Measurements from ENCODE around the gene SESN2. TPM values are rescaled to one million over a fixed set of nuclear protein-coding genes. Genes with fewer than 3 reads are reported as not detected.
A peak's percentile ranks its signal among the peaks of the same experiment; 100 is the strongest.

Gene SESN2
- polyA plus RNA-seq, 2 of the 4 experiments (the other 2 are of a cell fraction): 5.2 to 16.6 TPM

- H3K27ac ChIP-seq: no peak overlapping the region
- DNase-seq (ENCODE audit: low read depth in 1 of 2, low spot score in 1 of 2) (no peak), ATAC-seq (no peak), FAIRE-seq (no peak)
- H3K9me3 ChIP-seq: no peaks in the 10 kb centered on the region
- no peak overlapping the region for H3K4me2 ChIP-seq
- WGBS (ENCODE audit: missing lambda C conversion rate): 38% methylated on average over 2 of the region's 2 CpGs
- H3K4me1 ChIP-seq: no peaks in the 10 kb centered on the region
- POLR2A ChIA-PET: interaction anchor here (1.1 kb wide), 1 partner anchor 43 kb away, joined by 3 read pairs; the partner anchor contains the start of gene MED18
- TF ChIP-seq EHMT2 (IDR thresholded peaks at IDR 0.05; ENCODE audit: low read depth): no peak
- H3K4me3 ChIP-seq: no peak overlapping the region
- CTCF ChIA-PET: interaction anchor here (0.6 to 0.9 kb wide), 4 partner anchors 24 to 390 kb away, joined by 3 to 4 read pairs (median 3); no protein-coding TSS in a partner anchor
These were observed 26.8 kb downstream of the SESN2 start for GRCh38 chr1:28286111-28286510.

- 0 out of 6 replicates have a peak, but pooled peaks of 1 of the 2 experiments have one; percentile 30 for ATAC-seq
- H3K9me3 ChIP-seq: no peaks in the 10 kb centered on the region
- TF ChIP-seq CEBPB (IDR thresholded peaks at IDR 0.05): no peak
- TF ChIP-seq, protein P1, sequence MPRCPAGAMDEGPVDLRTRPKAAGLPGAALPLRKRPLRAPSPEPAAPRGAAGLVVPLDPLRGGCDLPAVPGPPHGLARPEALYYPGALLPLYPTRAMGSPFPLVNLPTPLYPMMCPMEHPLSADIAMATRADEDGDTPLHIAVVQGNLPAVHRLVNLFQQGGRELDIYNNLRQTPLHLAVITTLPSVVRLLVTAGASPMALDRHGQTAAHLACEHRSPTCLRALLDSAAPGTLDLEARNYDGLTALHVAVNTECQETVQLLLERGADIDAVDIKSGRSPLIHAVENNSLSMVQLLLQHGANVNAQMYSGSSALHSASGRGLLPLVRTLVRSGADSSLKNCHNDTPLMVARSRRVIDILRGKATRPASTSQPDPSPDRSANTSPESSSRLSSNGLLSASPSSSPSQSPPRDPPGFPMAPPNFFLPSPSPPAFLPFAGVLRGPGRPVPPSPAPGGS (IDR thresholded peaks at IDR 0.05): no peak
- TF ChIP-seq NFE2L2 (conservative IDR thresholded peaks at IDR 0.05; ENCODE audit: low read length): no peak
- no peak for TF ChIP-seq ZC3H11A (IDR thresholded peaks at IDR 0.05)
- TF ChIP-seq NPAS2 (CRISPR knock-in tag; IDR thresholded peaks at IDR 0.05; ENCODE audit: borderline replicate concordance): no peak
- TF ChIP-seq HOXB5 (CRISPR knock-in tag; IDR thresholded peaks at IDR 0.05): no peak
- TF ChIP-seq FOXS1 (CRISPR knock-in tag; IDR thresholded peaks at IDR 0.05): no peak
- no peak for TF ChIP-seq CTCF (IDR thresholded peaks at IDR 0.05)
- TF ChIP-seq EP300 (IDR thresholded peaks at IDR 0.05): no peak
- H3K4me3 ChIP-seq: no peak overlapping the region
- H3K4me1 ChIP-seq: no peaks in the 10 kb centered on the region
- WGBS (ENCODE audit: missing lambda C conversion rate): 88% methylated on average over 8 of the region's 8 CpGs
- no peak for FAIRE-seq
- DNase-seq (ENCODE audit: low read depth in 1 of 2, low spot score in 1 of 2): no peak
- CTCF ChIA-PET: interaction anchor here (1.9 kb wide), 1 partner anchor 71 kb away, joined by 5 read pairs; no protein-coding TSS in a partner anchor
- POLR2A ChIA-PET: interaction anchor here (0.8 kb wide), 1 partner anchor 29 kb away, joined by 3 read pairs; the partner anchor contains the start of gene SESN2
- no peak overlapping the region for H3K4me2 ChIP-seq
- no peak overlapping the region for H3K27ac ChIP-seq
These were observed 29.2 kb downstream of the SESN2 start for GRCh38 chr1:28288487-28288886.

GRCh38 chr1:28290851-28291250 is 31.5 kb downstream of the SESN2 start:
- FAIRE-seq (no peak), ATAC-seq (no peak; a peak in 3 of 6 replicates), DNase-seq (ENCODE audit: low read depth in 1 of 2, low spot score in 1 of 2) (no peak)
- Histone ChIP-seq H3K4me2 (no peak overlapping the region), H3K4me3 (no peak overlapping the region), H3K9me3 (no peaks in the 10 kb centered on the region), H3K4me1 (no peaks in the 10 kb centered on the region), H3K27ac (no peak overlapping the region)
- ChIA-PET CTCF (no interaction called here), POLR2A (no interaction called here)
- 16% methylated on average over 2 of the region's 2 CpGs for whole genome bisulfite sequencing (ENCODE audit: missing lambda C conversion rate)
- TF ChIP-seq RFX5 (IDR thresholded peaks at IDR 0.05) (no peak), RARB (CRISPR knock-in tag; IDR thresholded peaks at IDR 0.05) (no peak), GATA3 (IDR thresholded peaks at IDR 0.05; ENCODE audit: borderline replicate concordance) (no peak), JUN (IDR thresholded peaks at IDR 0.05) (no peak), HOXB13 (CRISPR knock-in tag; IDR thresholded peaks at IDR 0.05; ENCODE audit: low read depth) (no peak), EHMT2 (IDR thresholded peaks at IDR 0.05; ENCODE audit: low read depth) (no peak), ZFP36 (IDR thresholded peaks at IDR 0.05; ENCODE audit: borderline replicate concordance, partially characterized antibody) (no peak), USF2 (IDR thresholded peaks at IDR 0.05) (no peak), ESRRA (IDR thresholded peaks at IDR 0.05; ENCODE audit: borderline replicate concordance, low read length) (no peak), MAFK (IDR thresholded peaks at IDR 0.05; ENCODE audit: partially characterized antibody) (no peak), SREBF2 (IDR thresholded peaks at IDR 0.05) (no peak), MAX (IDR thresholded peaks at IDR 0.05) (no peak), RCOR1 (IDR thresholded peaks at IDR 0.05; ENCODE audit: low read depth, low read length) (no peak), ZNF302 (CRISPR knock-in tag; IDR thresholded peaks at IDR 0.05) (no peak), KDM5A (IDR thresholded peaks at IDR 0.05) (no peak), ATOH8 (CRISPR knock-in tag; IDR thresholded peaks at IDR 0.05; ENCODE audit: low read depth) (no peak), POLR2A (IDR thresholded peaks at IDR 0.05; ENCODE audit: low read length) (no peak), HEYL (CRISPR knock-in tag; IDR thresholded peaks at IDR 0.05) (no peak)
- TF ChIP-seq, protein P1 (IDR thresholded peaks at IDR 0.05): no peak

Data from A549 (cell line).